SU-DHL-6 (cell line): ENCODE results near the gene ZIC4.

Experiments used
- EZH2phosphoT487 ChIP-seq: fragments of 200-600 bp; sonication (generic), shearing (Covaris generic); conservative IDR thresholded peaks from 2 replicates; pipeline ENCODE4 v1.6.1; 2018; ENCODE audit warnings: mild to moderate bottlenecking, antibody characterized with exemption, low read length, moderate library complexity, mixed read lengths
- TF ChIP-seq, protein P1 (sequence below): fragments of 200-600 bp; sonication (generic); IDR thresholded peaks from one replicate; pipeline ENCODE4 v1.5.1; 2017; ENCODE audit warnings: antibody characterized with exemption, mild to moderate bottlenecking, low read length, moderate library complexity; ENCODE audit not compliant: insufficient read depth, poor library complexity, severe bottlenecking

DNA sequence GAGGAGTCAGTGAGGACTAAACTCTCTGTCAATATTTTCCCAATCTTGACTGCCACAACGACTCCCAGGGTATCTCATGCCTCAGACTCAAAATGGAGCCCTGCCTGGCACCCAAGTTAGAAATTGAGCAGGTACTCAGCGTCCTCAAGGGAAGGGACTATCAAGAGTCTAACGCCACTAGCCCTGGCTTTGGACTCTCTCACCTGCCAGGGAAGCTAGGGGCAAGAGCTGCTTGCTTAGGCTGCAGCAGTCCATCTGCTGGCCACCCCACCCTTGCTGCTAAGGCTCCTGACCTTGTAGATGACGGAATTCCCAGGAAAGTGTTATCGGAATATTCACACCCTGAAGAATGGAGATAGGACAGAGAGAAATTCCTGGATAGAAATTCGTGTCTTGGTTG, 33.0 kb downstream of the ZIC4 start:
- TF ChIP-seq, protein P1, sequence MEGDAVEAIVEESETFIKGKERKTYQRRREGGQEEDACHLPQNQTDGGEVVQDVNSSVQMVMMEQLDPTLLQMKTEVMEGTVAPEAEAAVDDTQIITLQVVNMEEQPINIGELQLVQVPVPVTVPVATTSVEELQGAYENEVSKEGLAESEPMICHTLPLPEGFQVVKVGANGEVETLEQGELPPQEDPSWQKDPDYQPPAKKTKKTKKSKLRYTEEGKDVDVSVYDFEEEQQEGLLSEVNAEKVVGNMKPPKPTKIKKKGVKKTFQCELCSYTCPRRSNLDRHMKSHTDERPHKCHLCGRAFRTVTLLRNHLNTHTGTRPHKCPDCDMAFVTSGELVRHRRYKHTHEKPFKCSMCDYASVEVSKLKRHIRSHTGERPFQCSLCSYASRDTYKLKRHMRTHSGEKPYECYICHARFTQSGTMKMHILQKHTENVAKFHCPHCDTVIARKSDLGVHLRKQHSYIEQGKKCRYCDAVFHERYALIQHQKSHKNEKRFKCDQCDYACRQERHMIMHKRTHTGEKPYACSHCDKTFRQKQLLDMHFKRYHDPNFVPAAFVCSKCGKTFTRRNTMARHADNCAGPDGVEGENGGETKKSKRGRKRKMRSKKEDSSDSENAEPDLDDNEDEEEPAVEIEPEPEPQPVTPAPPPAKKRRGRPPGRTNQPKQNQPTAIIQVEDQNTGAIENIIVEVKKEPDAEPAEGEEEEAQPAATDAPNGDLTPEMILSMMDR: no peak
- no peak for TF ChIP-seq EZH2phosphoT487
